Activated naive CD8-positive, alpha-beta T cell treated with anti-CD3 and anti-CD28 coated beads, Interleukin-2, amount 50 U/mL, for 16 hours (primary cell): ENCODE measurements around the gene RANBP3.
"Not testable (repeated sequence)": the region's sequence is repeated elsewhere in the genome, so short reads cannot be mapped to it uniquely, and the experiment has no call there.

Experiments used
- DNase-seq: peaks from one replicate; pipeline ENCODE4 v3.0.0-alpha.2; 2020; ENCODE audit warnings: low read depth, low spot score

Gene RANBP3

GRCh38 chr19:5903624-5904351 lies 74.2 kb downstream of the RANBP3 start, which contains the start of gene NDUFA11:
Gene NDUFA11, minus strand, starts transcription at chr19:5903790. Its CDS starts 82 bp downstream, at chr19:5903708.
- peak; percentile 93 for DNase-seq

GRCh38 chr19:5903056-5903623 lies 74.8 kb downstream of the RANBP3 start:
- DNase-seq: no peak

- no peak for DNase-seq
These were observed 77.0 kb downstream of the RANBP3 start for GRCh38 chr19:5900976-5901375.

- DNase-seq: no peak
These were observed 78.0 kb downstream of the RANBP3 start for GRCh38 chr19:5899728-5900526.

- no peak for DNase-seq
These were observed 80.6 kb downstream of the RANBP3 start for GRCh38 chr19:5897189-5897969.

- DNase-seq: no peak
These were observed 81.4 kb downstream of the RANBP3 start for GRCh38 chr19:5896365-5897076.

GRCh38 chr19:5895890-5896289 lies 82.0 kb downstream of the RANBP3 start:
- DNase-seq: no peak

GRCh38 chr19:5895409-5895808 lies 82.5 kb downstream of the RANBP3 start:
- DNase-seq: no peak

- DNase-seq: no peak
These were observed 83.1 kb downstream of the RANBP3 start for GRCh38 chr19:5894704-5895349.

GRCh38 chr19:5893907-5894703 lies 83.8 kb downstream of the RANBP3 start:
- no peak for DNase-seq

GRCh38 chr19:5893296-5893903 lies 84.5 kb downstream of the RANBP3 start:
- DNase-seq: no peak

- no peak for DNase-seq
These were observed 85.1 kb downstream of the RANBP3 start for GRCh38 chr19:5892772-5893275.

- DNase-seq: no peak
These were observed 85.8 kb downstream of the RANBP3 start for GRCh38 chr19:5891938-5892771.

GRCh38 chr19:5891572-5891937 lies 86.4 kb downstream of the RANBP3 start:
- DNase-seq: no peak

- DNase-seq: no peak
These were observed 87.8 kb downstream of the RANBP3 start for GRCh38 chr19:5890099-5890498.

GRCh38 chr19:5889288-5889971 lies 88.5 kb downstream of the RANBP3 start:
- no peak for DNase-seq

GRCh38 chr19:5884065-5884811 lies 93.7 kb downstream of the RANBP3 start:
- DNase-seq: not testable (repeated sequence)
